HG02973 (cell line): ENCODE results near the gene RAB6B.
"Not testable (repeated sequence)": the region's sequence is repeated elsewhere in the genome, so short reads cannot be mapped to it uniquely, and the experiment has no call there.

Experiments
- ATAC-seq: cut with Tn5 transposase; IDR thresholded peaks from one replicate; pipeline ENCODE4 v1.9.1; 2021; ENCODE audit warnings: moderate library complexity; ENCODE audit not compliant: unreplicated experiment

The RAB6B gene

DNA sequence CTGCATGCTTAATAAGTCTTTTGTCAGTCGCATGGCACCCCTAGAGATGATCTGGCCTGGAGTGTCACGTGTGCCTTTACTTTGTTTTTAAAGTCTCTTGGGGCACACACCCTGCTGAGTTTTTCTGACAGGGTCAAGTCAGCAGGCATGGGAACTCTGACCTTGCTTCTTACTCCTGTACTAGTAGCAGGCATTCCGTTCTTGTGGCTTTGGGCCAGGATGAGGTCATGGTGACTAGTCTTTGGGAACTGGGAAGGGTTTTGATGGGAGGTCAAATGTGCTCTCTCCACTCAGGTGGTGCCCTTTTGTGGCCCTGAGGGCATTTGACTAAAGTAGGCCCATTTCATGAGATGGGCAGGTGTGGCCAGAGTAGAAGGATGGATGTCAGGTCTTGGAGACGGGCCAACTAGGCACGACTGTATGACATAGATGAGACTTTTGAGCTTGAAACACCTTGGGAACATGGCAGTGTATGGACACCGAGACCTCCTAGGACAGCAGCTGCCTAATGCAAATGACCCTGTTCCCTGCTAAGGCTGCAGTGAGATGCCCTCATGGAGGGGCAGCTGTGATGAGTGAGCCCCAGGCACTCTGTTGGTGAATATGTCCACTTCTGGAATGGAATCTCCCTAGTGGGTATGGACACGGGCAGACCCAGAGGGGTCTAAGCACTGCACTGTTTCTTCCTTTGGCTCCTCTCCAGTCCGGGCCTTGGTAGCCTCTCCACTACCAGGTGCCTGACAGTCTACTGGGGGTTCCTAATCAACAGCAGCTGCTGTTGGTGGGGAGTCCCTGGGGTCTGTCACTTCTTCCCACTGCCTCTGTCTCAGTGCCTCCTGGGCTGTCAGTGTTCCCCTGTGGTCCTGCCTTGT is 73.7 kb downstream of the RAB6B start:
- no peak for ATAC-seq

DNA sequence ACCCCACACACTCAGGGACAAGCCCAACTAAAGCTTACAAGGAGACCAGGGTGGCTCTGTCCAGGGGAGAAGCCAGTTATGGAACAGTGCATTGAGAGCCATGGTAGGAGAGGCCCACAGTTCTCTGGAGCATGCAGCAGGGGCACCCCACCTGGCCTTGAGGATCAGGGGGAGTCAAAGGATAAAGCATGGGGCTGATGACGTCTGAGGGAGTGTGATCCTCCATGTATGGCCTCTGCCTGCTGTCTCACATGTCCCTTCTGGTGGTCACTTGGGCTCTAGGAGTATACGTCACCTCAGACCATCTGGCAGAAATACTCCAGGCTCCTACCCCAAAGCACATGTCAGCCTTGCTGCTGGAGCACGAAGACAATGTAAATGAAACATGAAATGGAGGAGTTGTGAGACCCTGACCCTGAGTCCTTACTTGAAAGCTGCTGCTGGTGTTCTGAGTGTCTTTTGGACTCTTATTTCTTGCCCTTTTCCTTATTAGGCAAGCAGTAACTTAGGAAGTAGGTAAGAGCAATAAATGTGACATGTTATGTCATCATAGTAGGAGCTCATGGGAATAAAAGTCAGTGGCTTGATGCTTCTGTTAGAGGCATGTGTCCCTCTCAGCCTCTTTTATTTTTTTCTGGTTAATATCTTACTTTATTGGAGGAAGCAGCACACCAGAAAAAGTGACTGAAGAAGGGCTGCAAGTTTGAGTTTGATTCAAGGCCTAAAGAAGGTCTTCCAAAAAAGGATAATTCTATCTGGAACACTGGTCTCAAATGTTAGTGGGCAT is 74.6 kb downstream of the RAB6B start:
- ATAC-seq = no peak

DNA sequence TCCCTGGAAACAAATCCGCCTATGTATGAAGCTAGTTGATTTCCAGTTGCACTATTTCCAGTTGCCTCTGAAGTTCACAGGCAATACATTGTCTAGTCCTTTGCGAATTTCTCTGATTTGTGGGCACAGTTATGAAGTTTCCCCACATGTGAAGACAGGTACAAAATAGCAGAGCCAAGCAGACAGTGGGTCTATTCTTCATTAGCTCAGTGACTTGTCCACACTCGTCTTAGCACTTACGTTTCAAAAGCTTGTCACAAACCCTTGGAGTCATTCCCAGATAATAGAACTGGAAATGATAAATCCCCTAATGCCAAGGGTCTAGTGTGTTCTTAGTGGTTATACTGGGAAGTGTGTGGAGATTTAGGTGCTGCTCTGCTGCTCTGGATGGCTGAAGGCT is 75.6 kb downstream of the RAB6B start:
- ATAC-seq = no peak

DNA sequence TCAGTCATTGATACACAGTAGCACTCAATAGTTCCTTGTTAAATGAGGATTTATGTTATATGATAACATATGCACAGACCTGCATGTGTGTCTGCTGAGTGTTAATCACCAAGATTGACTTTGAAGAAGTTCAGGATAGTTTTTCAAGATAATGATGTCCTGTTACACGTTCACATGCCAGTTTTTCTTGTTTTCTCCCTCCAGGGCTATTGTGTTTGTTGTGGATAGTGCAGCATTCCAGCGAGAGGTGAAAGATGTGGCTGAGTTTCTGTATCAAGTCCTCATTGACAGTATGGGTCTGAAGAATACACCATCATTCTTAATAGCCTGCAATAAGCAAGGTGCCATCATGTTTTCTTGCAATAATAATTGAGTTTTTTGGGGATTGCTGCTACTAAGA is 80.3 kb downstream of the RAB6B start:
- no peak for ATAC-seq

DNA sequence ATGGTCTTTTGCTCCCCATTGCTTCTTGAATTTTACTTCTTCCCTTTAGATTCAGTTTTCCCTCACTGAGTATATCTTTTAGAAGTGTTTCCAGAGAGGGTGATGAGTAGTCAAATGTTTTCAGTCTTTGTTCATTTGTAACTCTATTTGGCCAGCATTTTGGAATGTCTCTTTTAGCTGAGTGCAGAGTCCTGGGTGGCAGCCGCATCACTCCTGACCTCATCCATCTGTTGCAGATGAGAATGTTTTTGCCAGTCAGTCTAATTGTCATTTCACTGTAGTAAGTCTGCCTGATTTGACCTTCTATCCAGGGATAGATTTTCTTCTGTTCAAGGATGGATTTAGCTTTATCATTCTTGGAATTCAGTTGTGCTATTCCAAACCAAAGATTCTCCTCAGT is 82.8 kb downstream of the RAB6B start:
- no peak for ATAC-seq

DNA sequence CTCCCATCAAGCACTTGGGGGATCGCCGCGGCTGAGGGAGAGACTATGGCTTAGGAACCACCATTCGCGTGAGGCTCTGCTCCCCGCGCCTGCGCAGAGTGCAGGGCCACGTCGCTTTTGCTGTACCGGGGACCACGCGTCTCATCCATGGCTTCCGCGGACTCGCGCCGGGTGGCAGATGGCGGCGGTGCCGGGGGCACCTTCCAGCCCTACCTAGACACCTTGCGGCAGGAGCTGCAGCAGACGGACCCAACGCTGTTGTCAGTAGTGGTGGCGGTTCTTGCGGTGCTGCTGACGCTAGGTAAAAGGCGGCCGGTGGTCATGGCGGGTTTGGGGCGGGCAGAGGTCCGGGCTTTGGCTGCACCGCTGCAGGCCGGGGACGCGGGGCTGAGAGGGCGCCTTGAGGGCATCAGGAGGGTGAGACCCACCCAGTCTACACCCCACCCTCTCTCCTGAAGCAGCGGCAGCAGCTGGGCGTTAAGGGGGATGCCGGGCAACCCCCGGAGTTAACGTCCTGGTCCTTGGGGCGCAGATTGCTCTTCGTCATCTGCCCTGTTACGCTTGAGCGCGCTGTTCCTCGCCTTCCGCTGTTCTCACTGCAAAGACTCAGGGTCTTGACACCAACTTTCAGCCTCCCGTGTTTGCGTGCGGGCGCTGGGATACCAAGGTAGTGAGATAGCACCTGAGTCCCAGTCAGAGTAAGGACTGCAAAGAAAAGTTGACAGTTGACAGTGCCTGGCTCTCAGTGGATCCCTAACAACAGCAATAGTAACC is 89.8 kb downstream of the RAB6B start, which contains the start of gene SRPRB:
TSS of gene SRPRB (plus strand) at position 114 of the 774 bp plus-strand sequence. CDS start at position 148, 34 bp downstream.
- peak; percentile 97 for ATAC-seq

DNA sequence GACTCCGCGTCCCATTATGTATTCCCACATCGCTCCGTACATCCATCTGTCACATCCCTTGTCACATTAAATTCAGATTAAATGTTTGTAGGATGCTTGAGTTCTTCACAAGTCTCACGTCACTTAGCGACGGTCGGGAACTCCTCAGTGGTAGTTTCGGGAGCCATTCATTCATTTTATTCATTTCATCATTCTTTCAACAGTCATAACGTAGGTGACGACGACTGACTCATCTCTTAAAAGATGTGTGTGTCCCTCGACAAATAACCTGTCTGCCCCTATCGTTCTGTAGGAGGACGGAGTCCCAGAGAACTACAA is 90.3 kb downstream of the RAB6B start:
- no peak for ATAC-seq

DNA sequence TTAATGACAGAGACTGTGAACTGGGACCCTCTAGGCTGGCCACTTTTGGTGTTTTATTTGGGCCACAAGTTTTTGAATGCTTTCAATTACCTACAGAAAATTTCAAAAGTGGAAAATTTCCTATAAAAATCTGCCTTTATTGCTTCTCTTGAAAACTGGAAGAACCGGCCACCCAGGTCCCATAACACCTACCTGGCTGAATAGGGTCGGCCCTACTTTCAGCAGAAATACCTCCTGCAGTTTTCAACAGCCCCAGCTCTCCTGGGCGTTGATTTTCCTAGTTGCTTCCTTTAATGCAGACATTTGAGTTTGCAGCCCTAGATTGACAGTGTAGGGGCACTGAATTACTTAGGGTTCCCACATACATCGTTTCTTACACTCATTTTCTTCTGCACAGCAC is 90.8 kb downstream of the RAB6B start:
- no peak for ATAC-seq

DNA sequence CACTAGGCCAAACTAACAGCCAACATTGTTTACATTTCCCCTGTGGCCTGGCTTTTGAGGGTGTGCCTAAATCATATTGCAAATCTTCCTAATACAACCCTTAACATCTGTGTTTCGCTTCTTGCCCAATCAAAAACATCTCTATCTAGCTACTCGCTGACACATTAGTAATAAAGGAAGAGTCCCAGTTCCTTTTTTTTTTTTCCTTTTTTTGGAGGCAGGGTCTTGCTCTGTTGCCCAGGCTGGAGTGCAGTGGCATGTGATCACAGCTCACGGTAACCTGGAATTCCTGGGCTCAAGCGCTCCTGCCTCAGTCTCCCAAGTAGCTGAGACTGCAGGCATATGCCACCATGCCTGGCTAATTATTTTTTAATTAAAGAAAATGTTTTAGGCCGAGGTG is 92.2 kb downstream of the RAB6B start:
- no peak for ATAC-seq

DNA sequence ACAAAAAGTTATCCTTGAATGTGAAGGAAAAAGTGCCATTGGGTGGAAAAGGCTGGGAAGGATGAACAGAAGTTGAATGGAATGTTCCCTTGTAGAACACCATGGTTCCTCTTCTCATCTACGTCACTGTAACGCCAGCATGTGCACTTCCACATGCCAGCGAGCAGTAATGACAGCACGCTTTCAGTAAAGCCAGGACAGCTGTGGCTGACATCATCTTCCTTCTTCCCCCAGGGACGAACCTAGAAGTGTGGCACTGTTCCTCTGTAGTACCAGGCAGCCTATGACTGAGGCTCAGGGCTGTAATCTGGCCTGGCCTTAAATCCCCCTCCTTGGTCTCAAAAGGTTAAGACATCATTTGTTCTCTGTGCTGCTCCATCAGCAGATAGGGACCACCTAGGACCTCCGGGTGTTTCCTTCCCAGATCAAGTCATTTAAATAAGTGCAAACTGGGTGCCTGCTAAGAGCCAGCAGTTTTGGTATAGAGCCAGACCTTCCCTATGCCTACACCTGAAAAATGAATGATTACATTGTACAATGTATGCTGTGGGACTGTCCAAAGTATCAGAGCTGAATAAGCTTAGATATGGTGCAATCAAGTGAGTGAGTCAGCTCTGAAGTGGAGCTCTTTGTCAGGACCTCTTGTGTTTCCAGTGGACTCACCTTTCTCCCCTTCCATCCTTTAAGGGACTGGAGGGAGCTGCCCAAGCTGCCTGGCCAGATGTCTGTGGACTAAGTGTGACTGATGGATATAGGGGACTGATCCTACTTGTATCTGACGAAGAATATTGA is 95.7 kb downstream of the RAB6B start:
- no peak for ATAC-seq

DNA sequence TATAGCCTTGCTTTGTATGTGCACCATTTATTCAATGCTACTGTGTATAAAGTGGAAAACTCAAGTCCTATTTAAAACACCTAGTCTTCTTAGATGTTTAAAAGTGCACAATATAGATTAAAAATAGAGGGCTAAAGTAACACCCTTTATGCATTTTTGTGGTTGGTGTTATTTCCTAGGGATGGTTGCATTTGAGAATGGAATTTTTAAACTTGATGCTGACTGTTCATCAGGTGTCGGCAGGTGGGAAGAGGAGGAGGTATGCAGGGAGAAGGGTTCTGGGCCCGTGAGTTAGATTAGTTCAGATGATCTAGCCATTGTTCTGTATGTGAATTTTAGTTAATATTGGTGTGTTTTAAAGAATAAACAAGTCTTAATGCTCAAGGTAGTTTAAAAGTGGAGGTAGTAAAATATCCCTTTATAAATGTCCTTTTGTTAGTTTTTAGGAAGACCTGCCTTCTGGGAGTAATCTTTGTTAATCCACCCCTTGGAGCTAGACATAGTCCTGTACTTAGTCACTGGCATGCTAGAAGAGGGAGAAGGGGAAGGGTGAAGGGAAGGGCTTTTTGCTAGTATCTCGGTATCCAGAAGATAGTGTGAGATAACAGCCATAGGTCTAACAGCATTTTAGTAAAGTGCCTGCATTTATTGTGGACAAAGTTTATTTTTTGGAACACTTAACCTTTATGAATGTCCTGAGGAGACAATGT is 98.1 kb downstream of the RAB6B start:
- ATAC-seq = no peak

DNA sequence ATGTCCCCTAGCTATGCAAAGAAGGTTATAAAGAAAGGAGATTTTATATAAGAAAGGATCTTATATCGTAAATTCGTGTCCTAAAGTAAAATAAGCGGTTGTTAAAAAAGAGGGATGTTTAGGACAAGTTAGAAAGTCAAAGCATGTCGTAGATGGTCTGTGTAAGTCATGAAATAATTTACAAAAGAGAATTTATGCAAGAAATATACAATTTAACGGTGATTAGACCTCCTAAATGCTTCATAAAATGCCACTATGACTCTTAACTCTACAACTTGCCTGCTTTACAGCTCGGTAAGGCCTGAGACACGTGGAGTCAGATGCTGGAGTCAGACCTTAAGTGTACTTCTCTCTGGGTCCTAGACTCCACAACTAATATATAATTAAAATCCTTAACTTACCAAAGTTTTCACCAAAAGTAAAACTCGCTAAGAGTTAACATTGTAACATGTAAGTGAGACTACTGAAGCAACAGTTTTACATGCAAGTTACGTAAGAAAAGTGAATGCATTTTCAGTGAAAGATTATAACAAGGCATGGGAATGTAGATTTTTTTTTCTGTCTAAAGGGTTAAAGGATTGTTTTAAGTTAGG is 103.4 kb downstream of the RAB6B start:
- no peak for ATAC-seq

DNA sequence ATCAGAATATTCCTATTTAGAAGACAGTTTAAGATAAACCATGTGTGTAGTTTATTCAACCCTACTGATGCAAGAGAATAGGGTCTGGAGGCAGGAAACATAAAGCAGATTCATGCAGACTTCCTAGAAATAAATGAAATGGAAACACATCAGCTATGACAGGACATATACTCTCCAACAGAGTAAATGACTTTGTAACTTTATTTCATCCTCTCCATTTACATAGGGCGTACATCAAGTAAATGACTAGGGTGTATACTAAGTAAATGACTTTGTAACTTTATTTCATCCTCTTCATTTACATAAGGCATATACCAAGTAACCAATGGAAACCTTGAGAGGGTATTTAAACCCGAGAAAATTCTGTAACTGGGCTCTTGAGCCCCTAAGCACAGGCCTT is 107.7 kb downstream of the RAB6B start:
- ATAC-seq = no peak

DNA sequence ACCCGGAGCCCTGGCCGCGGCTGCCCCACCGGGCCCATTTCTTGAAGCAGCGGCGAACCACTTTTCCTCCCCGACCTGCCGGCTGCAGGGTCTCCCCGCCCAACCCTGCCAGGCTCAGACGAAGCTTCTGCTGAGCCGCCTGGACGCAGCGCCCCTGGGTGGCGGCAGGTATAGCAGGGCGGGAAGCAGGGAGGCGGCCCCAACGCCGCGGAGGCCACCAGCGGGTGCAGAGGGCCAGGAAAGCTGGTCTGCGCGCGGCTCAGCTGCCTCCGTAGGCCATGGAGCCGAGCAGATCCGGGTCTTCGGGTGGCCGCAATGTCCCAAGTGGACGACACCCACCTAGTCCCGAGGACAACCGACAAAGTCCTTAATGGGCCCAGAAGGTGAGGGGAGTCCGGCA is 111.9 kb downstream of the RAB6B start:
- ATAC-seq = no peak

DNA sequence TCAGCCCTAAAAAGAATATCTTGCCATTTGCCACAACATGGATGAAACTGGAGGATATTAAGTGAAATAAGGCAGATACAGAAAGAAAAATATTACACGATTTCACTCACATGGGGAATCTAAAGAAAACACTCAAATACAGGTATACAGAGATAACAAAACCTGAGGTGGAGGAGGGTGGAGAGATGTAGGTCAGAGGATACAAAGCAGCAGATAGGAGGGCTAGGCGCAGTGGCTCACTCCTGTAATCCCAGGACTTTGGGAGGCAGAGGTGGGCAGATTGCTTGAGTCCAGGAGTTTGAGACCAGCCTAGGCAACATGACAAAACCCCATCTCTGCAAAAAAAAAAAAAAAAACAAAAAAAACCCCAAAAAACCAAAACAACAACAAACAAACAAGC is 113.2 kb downstream of the RAB6B start:
- no peak for ATAC-seq

DNA sequence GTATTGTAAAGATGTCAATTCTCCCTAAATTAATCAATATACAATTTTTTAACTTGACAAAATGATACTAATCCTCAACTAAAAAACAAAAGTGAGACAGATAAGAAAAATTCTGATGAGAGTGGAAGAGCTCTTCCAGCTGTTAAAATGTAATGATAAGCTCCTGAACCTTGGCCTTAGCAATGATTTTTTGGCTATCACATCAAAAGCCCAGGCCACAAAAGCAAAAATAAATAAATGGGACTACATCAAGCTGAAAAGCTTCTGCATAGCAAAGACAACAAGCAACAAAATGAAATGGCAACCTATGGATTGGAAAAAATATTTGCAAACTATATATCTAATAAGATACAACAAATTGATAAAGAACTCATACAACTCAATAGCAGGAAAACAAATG is 114.1 kb downstream of the RAB6B start:
- no peak for ATAC-seq

DNA sequence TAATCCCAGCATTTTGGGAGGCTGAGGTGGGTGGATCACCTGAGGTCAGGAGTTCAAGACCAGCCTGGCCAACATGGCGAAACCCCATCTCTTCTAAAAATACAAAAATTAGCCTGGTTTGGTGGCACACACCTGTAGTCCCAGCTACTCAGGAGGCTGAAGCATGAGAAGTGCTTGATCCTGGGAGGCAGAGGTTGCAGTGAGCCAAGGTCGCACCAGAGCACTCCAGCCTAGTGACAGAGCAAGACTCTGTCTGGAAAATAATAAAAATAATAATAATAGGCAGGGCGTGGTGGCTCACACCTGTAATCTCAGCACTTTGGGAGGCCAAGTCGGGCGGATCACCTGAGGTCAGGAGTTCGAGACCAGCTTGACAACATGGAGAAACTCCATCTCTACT is 114.9 kb downstream of the RAB6B start:
- ATAC-seq = not testable (repeated sequence)

DNA sequence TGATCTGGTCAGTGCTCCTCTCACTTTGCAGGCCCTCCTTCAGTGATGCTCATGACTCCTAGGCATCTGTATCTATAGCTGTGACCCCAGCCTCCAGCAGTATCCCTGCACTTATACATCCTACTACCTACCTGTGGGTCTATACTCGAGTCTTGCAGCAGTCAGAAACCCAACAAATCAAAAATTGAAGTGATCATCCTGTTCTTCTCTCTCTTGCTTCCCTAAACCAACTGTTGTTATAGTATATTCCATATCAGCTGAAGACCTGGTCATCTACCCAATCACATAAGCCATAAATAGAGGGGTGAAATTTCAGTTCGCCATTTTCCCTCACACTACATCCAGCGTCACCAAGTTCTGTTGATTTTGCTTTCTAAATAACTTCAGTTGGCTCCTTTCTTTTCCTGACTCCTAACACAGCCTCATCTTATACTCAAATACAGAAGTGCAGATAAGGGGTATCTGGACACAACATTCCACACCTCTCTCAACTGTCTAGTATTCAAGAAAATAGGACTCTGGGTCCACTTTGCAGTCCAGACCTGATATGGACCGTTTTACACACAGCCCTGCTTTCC is 116.0 kb downstream of the RAB6B start:
- ATAC-seq = no peak

DNA sequence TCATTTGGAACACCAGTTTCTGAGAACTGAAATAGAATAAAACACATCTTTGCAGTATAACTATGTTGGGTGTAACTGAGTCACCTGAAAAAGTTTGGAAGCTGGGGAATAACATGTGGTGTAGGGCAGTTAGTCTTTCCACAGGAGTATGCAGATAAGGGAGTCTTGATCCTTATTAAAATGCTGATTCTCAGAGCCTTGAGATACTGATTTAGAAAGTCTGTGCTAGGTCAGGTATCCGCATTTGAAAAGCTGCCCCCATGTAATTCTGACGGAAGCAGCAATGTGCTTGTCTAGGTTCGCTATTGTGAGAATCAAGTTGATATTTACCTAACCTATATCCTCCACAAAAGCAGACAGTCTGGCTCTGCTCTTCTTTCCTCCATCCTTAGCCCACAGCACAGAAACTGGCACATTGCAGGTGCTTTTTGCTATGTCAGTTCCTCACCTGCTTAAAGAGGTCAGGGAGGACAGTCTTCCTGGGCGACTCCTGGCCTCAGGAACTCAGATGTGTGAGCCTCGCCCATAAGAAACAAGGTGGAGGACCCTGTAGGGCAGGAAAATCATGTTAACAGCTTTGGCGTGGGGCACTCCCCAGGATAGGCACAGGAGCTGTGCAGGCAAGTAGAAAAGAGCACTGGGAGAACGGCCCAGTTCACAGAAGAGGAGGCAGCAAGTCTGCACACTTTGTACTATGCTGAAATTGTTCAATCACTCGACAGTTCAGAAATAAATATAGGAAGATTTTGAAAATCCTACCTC is 117.7 kb downstream of the RAB6B start:
- no peak for ATAC-seq
